HG03469 (cell line): ENCODE results near the gene ACTRT2.

ENCODE experiments used
- ATAC-seq: cut with Tn5 transposase; IDR thresholded peaks from one replicate; pipeline ENCODE4 v1.9.1; 2021; ENCODE audit warnings: mild to moderate bottlenecking, moderate library complexity, moderate number of reproducible peaks; ENCODE audit not compliant: unreplicated experiment

ACTRT2 gene

GRCh38 chr1:3016641-3017439, 4.4 kb upstream of the ACTRT2 start:
- no peak for ATAC-seq

GRCh38 chr1:3017440-3018050, 3.7 kb upstream of the ACTRT2 start:
- no peak for ATAC-seq

- ATAC-seq, result no peak
Observed at GRCh38 chr1:3018051-3018471, 3.2 kb upstream of the ACTRT2 start.

GRCh38 chr1:3018576-3018975, 2.7 kb upstream of the ACTRT2 start:
- no peak for ATAC-seq

- no peak for ATAC-seq
Observed at GRCh38 chr1:3019007-3019515, 2.2 kb upstream of the ACTRT2 start.

- ATAC-seq, result no peak
Observed at GRCh38 chr1:3019516-3020051, 1.7 kb upstream of the ACTRT2 start.

- no peak for ATAC-seq
Observed at GRCh38 chr1:3020263-3020909, 881 bp upstream of the ACTRT2 start.

GRCh38 chr1:3021801-3022401, 634 bp downstream of the ACTRT2 start:
- no peak for ATAC-seq

- ATAC-seq, result no peak
Observed at GRCh38 chr1:3022511-3022973, 1.3 kb downstream of the ACTRT2 start.

- ATAC-seq, result no peak
Observed at GRCh38 chr1:3022976-3023375, 1.7 kb downstream of the ACTRT2 start.

GRCh38 chr1:3024019-3024418, 2.8 kb downstream of the ACTRT2 start:
- ATAC-seq, result no peak

GRCh38 chr1:3024588-3024987, 3.3 kb downstream of the ACTRT2 start:
- ATAC-seq, result no peak

GRCh38 chr1:3026124-3026523, 4.9 kb downstream of the ACTRT2 start:
- ATAC-seq, result no peak

GRCh38 chr1:3026581-3027391, 5.5 kb downstream of the ACTRT2 start:
- ATAC-seq, result no peak

- no peak for ATAC-seq
Observed at GRCh38 chr1:3027611-3028371, 6.5 kb downstream of the ACTRT2 start.

- ATAC-seq, result no peak
Observed at GRCh38 chr1:3028531-3029282, 7.4 kb downstream of the ACTRT2 start.

GRCh38 chr1:3029481-3029961, 8.3 kb downstream of the ACTRT2 start:
- ATAC-seq, result no peak

GRCh38 chr1:3029991-3030662, 8.9 kb downstream of the ACTRT2 start:
- ATAC-seq, result no peak
